GM18868 (cell line): ENCODE measurements around the gene MUSK.
"Not testable (repeated sequence)": the region's sequence is repeated elsewhere in the genome, so short reads cannot be mapped to it uniquely, and the experiment has no call there.

Experiments
- ATAC-seq: cut with Tn5 transposase; IDR thresholded peaks from one replicate; pipeline ENCODE4 v1.9.1; 2021; ENCODE audit warnings: mild to moderate bottlenecking, moderate library complexity; ENCODE audit not compliant: unreplicated experiment

Gene MUSK

DNA sequence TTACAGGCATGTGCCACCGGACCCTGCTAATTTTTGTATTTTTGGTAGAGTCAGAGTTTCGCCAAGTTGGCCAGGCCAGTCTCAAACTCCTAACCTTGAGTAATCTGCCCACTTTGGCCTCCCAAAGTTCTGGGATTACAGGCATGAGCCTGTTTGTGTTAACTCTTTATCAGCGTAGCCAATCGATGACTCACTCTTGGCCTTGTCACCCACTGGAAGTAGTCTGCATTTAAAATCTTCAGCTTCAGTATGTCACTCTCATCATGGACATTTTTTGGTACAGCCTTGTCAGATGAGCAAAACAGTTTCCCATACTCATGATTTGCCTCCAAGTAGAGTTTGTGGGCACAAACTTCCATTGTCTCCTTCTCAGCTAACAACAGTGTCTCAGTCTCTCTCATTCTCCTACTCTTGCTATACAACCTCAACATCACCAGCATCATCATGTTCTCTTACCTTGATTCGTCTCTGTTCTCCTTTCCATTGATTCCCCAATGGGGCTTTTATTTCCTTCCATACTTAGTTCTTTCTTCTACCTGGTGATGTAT, 22.5 kb downstream of the MUSK start:
- no peak for ATAC-seq

DNA sequence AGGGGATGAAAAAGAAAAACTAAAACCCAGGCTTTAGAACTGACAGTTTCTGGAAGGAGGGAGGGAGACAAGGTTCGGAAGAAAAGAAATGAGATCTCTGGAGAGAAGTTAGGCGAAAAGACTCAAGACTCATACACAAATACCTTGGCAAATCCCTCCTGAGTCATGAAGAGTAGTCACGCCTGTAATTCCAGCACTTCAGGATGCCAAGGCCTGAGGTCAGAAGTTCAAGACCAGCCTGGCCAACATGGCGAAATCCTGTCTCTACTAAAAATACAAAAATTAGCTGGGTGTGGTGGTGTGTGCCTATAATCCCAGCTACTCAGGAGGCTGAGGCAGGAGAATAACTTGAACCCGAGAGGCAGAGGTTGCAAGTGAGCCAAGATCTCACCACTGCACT, 27.3 kb downstream of the MUSK start:
- ATAC-seq: not testable (repeated sequence)

DNA sequence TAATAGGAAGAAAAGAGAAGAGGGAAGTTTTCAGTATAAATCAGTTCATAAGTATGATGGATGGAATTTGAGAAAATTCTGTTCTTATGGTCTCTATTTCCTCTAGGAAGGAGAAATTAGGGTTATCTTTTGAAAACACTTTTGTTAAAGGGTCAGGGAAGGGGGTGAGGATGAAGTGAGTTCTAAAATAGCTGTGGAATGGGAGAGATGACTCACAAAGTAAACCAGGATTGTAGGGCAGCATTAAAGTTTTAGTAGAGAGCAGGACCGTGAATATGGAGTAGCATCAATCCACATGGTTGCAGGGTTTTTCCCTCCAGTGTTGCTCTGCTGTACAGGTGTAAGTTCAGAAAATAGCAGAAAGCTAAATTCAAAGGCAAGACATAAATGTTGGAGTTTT, 32.4 kb downstream of the MUSK start:
- no peak for ATAC-seq

DNA sequence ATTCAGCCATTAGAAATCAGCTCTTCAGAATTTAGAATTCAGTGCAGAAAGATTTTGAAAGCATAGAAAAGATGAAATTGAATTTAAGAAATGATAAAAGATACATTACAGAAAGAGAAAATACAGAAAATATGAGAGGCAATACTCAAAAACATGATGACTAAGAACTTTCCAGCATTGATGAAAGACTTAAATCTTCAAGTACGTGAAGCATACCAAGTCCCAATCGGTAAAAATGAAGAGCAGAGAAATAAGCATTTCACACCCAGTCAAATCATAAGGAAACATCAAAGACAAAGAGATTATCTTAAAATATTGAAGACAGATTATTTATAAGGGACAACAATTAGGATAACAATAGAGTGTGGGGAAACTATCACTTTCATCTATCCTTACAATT, 35.1 kb downstream of the MUSK start:
- no peak for ATAC-seq

DNA sequence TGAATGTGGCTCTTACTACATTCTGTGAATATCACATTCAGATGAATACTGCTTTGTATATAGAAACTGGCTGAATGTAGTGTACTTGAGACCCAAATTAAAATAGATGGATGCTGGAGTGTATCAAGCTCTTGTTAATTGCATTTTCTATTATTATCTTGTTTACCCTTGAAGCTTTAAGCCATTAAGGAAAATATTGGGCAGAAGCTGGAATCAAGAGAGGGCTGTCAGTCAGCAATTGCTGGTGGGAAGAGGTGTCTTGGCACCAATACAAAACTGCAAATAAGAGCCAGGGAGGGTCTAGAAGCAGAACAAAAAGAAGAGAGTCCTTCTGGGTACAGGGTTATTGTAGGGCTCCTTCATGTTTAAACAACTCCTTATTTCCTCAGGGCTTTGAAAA, 38.8 kb downstream of the MUSK start:
- no peak for ATAC-seq

DNA sequence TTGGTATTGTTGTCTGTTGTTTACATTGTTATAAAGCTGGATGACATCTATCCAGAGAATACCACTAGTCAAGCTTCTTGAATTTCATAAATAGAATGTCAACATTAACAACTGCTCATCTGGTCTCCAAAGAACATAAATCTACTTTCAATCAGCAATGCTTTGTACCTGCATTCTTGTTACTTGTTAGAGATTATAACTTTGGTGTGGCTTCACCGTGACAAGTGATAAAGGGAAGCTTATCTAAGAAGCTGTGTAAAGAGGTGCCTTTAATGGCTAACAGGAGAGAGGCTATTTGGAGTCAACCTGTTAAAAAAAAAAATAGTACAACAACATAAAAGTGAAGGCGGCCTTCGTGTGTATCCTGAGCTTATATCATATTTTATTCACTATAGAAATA, 41.8 kb downstream of the MUSK start:
- no peak for ATAC-seq

DNA sequence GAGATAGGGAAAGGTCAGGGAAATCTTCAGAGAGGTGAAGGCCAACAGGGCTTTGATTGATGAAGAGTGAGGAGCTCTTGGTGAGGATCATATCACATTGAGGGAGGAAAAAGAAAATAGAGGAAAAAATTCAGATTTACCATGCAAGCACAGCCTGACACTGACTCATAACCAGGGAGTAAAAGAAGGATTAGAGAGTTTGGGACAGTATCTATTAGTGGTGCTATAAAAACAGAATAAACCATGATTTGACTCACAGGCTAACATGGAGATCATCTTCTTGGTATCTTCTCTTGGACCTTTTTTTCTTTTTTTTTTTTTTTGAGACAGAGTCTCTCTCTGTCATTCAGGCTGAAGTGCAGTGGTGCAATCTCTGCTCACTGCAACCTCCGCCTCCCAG, 44.4 kb downstream of the MUSK start:
- ATAC-seq: no peak

DNA sequence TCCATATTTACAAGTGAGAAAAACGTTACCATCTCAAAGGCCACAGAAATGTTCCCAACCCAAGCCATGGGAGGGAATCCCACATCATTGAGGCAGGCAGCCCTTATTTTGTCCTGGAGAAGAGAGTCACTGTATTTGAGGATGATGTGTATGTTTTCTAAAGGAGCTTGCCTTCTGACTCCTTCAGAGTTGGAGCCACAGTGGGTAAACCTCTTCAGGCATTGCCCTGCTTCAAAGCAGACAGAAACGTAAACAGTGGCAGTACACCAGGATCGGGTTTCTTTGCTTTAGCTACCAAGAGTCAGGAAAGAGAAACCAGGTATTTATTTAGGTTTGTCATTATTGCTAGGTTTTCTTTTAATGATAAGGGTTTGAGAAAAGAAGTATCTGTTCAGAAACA, 45.7 kb downstream of the MUSK start:
- no peak for ATAC-seq

DNA sequence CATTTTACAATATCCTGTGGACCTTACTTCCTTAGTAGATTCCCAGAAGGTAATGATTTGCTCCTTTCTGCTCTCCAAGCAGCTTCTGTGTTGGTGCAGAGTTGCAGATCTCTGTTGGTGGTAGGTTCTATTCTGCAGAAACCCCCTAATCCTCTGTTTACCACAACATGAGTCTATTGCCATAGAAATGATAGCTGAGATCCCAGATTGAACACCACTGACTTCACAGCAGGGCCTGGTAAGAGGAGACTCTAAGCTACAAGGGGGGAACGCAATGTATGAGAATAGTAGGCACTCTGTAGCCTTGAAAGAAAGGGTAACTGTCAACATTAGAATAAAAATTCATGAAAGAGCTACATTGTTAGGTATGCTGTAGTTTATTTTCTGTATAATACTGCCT, 59.5 kb downstream of the MUSK start:
- ATAC-seq: no peak

DNA sequence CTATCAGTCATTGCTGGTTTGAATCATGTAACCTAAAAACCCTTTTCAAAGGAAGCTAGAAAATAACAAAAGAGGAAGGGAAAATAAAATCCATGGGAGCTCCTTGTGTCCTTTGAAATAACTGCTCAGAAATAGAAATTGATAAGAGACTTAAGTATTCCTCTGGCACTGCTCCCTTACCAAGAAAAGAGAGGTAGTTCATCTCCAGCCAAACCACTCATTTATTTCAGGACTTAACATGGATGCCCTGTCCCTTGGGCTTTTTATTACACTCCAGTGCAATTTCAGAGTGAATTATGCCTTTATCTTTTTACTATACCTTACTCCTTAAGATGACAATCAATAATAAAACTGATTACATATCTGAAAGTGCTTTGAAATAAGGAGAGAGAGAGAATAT, 61.0 kb downstream of the MUSK start:
- no peak for ATAC-seq

DNA sequence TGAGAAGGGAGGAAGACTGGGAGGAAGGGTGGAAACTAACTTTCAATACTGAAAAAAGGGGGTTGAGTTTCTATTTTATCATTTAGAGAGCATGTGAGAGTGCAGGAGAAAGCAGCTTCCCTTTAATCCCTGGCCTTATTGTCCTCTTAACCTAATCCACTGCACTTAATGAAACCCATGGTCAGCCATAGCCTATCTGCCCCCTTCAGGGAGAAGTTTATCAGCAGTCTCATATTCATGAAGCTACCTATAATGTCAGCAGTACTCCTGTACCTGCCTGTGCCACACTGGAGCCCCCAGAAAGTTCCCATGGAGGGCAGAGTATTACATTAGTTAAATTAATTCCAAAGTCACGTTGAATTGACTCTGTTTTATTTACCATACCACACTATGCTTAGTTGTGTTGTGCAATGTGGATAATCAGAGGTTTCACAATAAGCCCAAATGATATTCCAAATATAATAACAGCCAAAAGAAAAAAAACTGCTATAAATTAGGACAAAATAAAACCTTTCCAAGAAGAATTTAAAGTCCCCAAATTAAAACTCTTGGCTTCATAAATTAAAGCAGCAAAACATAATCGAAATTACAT, 62.9 kb downstream of the MUSK start:
- no peak for ATAC-seq

DNA sequence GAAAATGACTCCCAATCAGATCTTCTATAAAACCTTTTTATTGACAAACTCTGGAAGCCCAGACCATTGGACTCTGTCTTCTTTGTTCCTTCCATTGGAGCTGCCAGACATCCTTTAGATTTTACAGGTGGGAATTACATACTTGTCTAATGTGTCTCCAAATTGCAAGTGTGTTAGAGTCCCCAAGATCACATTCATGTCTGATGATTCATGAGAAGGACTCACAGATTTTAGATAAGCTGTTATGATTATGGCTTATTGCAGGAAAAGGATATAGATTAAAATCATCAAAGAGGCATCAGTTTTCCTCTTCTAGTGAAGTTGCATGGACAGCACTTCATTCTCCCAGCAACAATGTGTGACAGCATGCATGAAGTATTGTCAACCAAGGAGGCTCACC, 70.4 kb downstream of the MUSK start:
- no peak for ATAC-seq

DNA sequence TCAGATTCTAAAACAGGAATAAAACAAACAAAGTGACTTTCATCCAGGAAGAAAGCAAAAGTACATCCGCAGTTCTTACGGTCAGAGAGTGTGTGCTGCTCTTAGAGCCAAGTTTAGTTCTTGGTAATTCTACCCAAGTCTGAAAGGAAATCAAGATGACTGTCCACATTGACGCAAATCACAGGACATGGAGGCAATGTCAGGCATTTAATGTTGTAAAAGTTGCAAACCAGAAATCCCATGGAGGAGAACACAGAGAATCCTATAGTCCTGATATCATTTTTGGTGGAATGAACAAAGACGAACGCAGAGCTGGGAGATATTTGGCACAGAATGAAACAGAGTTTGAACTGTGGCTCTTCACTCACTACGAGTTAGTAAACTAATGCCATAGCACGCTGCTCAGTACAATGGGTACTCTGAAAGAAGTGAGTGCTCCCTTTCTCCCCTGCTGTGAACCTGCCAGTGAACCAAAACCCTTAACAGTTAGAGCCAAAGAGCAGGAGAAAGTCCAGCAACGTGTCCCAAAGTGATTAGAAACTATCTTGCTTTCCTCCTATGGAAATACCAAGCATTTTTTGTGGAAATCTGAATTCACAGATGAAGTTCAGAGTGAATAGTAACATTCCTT, 74.3 kb downstream of the MUSK start:
- no peak for ATAC-seq

DNA sequence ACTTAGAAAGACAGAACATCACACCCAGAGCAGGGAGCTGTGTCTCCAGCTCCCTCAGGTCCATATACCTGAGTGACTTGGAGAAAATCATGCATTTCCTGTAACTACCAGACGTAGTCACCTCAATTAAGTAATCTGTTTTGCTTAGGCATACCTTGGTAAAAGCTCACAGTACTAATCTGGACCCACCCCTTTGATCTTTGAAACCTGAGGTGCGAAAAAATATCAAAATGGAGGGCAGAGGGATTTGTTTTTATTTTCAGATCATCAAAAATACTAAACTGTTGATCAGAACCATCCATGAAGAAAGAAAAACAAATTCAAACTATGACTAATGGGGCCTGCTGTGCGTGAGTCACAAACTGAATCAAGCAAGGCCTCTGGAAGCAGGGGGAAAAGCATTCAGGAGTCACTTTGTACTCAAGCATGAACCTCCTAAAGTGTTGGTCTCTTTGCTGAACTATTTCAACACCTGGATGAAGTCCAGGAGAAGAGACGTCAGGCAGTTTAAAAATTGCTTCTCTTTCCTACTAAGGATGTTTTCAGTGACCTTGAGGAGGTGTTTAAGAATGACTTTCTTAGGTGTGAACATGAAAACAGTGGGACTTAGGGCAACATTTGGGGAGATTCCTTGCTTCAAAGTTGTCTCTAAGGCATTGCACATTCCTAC, 76.3 kb downstream of the MUSK start:
- no peak for ATAC-seq

DNA sequence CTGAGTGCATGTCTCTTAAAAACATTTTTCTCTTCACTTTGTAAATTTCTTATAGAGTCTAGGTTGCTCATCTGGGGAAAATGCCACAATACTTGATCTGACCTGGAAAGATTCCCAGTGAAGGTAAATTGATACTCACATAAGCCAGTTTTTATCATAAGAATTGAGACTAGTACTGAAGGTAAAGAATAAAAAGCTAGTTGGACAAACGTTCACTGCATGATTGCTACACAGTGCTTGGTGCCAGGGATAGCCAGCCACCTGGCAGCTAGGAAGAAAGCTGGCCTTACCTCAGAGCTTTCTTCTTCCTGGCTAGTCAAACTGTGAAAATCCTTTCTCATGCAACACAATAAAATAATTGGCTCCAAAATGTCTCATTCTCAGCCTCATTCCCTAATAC, 77.1 kb downstream of the MUSK start:
- no peak for ATAC-seq

DNA sequence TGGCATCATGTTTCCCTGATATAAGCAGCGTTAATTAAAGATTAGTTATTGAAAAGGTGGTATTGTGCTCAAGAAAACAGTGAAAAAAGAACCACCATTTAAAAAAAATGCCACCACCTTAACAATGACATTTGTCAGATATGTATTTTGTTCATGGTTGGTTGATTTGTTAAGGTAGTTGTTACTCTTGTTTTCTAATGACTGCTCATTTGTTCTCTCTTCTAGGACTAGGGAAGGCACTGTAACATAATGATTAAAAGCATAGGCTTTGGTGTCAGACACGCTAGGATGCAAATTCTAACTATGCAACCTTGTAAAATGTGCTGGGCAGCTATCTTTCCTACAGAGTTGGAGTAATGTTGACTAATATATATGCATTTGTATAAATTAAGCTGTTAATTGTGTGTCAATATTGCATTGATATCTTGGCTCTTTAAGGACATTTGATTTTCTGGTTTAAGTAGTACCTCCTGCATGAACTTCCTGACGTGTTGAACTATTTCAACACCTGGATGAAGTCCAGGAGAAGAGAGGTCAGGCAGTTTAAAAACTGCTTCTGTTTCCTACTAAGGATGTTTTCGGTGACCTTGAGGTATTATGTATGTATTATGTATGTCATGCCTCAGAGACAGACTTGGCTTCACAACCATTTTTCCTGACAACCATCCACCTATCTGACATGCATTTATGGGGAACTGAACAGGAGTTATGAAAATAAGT, 77.8 kb downstream of the MUSK start:
- no peak for ATAC-seq

DNA sequence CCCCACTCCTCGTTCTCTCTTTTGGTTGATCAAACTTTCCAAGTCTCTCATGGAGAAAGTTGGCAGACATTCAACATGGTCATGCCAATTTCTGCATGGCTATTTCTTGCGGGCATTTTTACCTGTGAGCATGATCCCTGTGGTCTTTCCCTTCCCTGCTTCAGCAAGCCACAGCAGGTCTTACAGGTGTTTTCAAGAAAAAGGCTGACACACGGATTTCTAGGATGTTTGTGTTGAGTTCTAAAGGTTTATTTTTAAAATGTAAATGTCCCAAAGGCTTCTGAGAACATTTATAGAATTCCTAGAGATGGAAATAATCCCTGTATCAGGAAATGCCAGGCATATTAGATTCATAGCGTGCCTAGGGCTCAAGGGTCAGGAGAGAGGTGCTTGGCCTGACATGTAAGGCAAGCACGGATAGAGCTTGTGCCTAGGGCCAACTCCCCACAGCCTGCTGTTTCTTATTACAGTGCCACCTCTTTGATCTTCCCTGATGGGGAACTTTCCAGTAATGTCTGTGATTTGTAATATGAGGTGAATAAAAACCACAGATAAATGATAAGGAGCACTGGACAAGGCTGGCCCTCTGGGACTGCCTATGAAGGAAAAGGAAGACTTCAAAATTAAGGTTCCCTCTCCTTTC, 79.8 kb downstream of the MUSK start:
- no peak for ATAC-seq

DNA sequence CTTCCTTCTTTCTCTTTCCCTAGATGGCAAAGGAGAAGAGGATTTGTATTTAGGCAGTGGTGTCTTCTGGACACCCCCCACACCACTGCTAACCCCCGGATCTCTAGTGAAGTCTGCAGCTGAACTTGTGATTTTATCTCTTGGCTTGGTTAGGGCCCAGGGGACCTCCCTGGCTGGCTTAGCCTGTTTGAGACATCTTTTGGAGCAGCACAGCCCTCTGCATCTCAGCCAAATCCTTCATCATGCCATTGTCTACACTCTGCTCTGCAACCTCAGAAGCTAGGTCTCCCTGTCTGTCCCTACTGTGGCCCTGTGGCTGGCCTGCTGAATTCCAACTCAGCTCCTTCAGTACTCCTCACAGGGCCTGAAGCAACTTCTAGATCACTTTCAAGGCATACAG, 81.7 kb downstream of the MUSK start:
- ATAC-seq: no peak

DNA sequence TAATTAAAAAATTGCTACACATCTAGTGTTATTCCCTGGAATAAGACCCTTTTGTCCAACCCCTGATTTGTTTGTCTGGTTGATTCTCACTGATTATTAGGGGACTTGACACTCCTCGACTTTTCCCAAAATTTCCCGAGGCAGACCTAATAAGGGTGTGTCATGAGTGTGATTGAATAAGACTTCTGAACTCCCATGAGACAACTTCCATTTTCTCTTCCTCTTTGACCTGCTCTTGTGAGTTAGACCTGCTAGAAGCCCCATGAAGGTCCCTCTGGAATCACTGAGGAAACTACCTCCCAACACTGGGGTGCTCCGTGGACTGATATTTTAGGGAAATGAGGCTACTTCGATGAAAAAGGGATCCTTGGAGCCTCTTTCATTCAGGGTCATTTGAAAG, 83.4 kb downstream of the MUSK start:
- no peak for ATAC-seq

DNA sequence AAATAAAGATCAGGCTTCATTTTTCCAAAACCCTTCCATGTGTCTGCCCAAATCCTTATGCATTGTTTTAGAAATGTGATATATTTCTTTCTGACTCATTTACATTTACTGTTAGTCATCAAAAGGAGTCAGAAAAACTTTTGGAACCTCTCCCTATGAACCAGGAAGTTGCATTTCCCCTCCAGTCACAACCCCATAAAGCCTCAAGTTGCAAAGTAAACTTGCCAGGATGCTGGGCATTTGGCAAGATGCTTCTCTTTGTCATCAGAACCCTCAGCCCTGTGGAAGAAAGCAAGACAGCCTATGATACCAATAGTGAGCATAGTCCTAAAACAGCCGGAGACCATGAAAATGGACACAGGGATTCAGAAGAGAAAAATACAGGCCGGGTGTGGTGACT, 84.2 kb downstream of the MUSK start:
- no peak for ATAC-seq

DNA sequence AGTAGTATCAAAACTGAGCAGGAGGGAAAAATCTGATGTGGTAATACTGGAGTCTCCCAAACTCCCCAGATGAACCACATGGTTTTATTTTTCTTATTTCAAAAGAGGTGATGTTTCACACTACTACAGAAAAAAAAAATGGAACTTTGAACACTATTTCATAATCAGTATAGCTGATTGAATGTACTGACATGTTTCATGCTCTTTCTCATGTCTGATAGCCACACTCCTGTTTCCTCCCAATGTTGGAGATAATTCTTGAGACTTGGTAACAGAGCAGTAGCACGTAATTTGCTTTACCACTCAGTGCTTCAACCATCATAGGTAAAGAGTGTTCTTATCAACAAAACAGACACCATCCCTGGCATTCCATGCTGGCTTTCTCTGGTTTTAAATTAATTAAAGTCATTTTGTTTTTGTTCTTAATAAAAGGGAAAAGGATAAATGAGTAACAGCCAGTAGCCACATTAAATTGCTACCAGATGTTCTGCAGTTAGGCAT, 85.2 kb downstream of the MUSK start:
- no peak for ATAC-seq
